Suprapubic skin (tissue), 4 donors: ENCODE measurements around the gene CXXC4.

Source experiments
- EP300 ChIP-seq: sonication (generic); formaldehyde crosslinking; IDR thresholded peaks from one replicate; pipeline ENCODE4 v1.6.1; 2017; ENCODE audit warnings: antibody characterized with exemption
- POLR2A ChIP-seq, 2 donors: fragments of 450-650 bp; IDR thresholded peaks; one replicate each; pipeline ENCODE4 v1.6.1; 2017; ENCODE audit warnings: antibody characterized with exemption in 2 of 2, mild to moderate bottlenecking in 2 of 2, moderate library complexity in 2 of 2
- POLR2AphosphoS5 ChIP-seq, 3 donors: sonication (generic); formaldehyde crosslinking; IDR thresholded peaks; one replicate each; pipeline ENCODE4 v1.6.1; 2017; ENCODE audit warnings: antibody characterized with exemption in 3 of 3
- TF ChIP-seq, protein P1 (sequence below), 2 donors: fragments of 200-600 bp in 1 of 2; fragments of 450-650 bp in 1 of 2; sonication (generic) in 1 of 2; IDR thresholded peaks; one replicate each; pipeline ENCODE4 v1.5.1; 2016 to 2019; ENCODE audit warnings: antibody characterized with exemption in 2 of 2, mild to moderate bottlenecking in 1 of 2, moderate library complexity in 1 of 2

DNA sequence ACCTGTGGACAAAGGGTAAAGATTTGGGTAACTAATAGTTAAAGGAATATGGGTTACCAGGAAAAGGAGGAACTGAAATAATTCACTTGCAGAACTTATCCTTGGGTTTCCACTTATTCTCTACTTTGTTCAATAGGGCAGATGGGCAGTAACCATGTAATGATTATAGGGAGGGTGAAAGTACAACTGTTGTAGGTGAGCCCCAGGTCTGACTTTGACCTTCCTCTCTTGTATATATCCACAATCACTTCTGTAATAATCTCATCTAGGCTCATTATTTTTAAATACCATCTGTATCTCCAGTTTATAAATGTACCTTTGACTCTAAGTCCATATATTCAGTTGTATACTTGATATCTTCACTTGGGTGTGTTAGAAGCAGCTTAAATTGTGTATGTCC, 32.1 kb downstream of the CXXC4 start:
- TF ChIP-seq, protein P1, sequence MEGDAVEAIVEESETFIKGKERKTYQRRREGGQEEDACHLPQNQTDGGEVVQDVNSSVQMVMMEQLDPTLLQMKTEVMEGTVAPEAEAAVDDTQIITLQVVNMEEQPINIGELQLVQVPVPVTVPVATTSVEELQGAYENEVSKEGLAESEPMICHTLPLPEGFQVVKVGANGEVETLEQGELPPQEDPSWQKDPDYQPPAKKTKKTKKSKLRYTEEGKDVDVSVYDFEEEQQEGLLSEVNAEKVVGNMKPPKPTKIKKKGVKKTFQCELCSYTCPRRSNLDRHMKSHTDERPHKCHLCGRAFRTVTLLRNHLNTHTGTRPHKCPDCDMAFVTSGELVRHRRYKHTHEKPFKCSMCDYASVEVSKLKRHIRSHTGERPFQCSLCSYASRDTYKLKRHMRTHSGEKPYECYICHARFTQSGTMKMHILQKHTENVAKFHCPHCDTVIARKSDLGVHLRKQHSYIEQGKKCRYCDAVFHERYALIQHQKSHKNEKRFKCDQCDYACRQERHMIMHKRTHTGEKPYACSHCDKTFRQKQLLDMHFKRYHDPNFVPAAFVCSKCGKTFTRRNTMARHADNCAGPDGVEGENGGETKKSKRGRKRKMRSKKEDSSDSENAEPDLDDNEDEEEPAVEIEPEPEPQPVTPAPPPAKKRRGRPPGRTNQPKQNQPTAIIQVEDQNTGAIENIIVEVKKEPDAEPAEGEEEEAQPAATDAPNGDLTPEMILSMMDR (IDR thresholded peaks at IDR 0.05) = no peak
- TF ChIP-seq POLR2AphosphoS5 (IDR thresholded peaks at IDR 0.05) (no peak), POLR2A (IDR thresholded peaks at IDR 0.05) (no peak), EP300 (no peak)
